Heart left ventricle (tissue), 13 donors: ENCODE data around the gene CHCHD3.

Source experiments
- CTCF ChIP-seq, 12 donors: fragments of 200-600 bp; sonication (generic) in 4 of 12; IDR thresholded peaks; one replicate each; pipeline versions ENCODE4 v1.5.0 to v1.8.0; 2018 to 2022; ENCODE audit warnings: antibody characterized with exemption in 12 of 12, mild to moderate bottlenecking in 5 of 12
- POLR2A ChIP-seq, 2 donors: fragments of 450-650 bp; IDR thresholded peaks; one replicate each; pipeline ENCODE4 v1.6.1; 2017; ENCODE audit warnings: antibody characterized with exemption in 2 of 2, mild to moderate bottlenecking in 2 of 2, moderate library complexity in 2 of 2
- donor health status: ischemic (EF 13 %, LVEDD 7.1; RV severe dilation, severe dysfunction).
- donor health status: DM: no; HTN: yes; CAD: no.
- donor health status: DM: no; HTN: no; CAD: no.
- donor health status: ischemic (EF 25% LVEDD 6.9; RV normal size, moderate dysfunction).
- donor health status: ischemic (EF 25% LVEDD 5.7; RV mildly dilated, moderate dysfunction).
- donor health status: ischemic (EF 35%, LVEDD 5.7; RV mildly dilated, moderate dysfunction).
- donor health status: nonischemic (EF 11% LVEDD 7.7; RV severe dilation, severe dysfunction).
- donor health status: DM: yes; HTN: yes; CAD: no.
- donor health status: PGD.
- donor health status: ischemic (EF 29% LVEDD 5.4; RV normal size, mild dysfunction).
- donor health status: nonischemic (EF 23%, LVEDD 6.1; RV moderate dilation, normal function).

DNA sequence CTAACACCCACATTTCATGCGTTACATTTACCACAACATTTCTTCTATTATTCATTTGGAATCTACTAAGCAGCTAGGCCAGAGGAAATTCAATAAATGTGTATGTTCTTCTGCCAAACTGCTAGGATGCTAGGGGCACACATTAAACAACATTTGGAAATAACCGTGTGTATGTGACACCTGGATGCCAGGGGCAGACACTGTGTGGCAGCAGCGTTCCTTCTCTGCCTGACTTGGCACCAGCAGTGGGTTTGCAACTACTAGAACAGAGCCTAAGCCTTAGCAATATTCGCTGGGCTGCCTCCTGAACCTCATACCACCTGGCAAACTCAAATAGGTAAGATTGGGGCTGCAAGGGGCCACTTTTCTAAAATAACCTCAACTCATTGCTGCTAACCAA lies 182.1 kb downstream of the CHCHD3 start:
- TF ChIP-seq CTCF (IDR thresholded peaks at IDR 0.05) (peak in 2 of 12 donors; percentile 11 to 18), POLR2A (IDR thresholded peaks at IDR 0.05) (no peak)
